IMR-90 (cell line): Measurements from ENCODE around the gene COPS9. TPM values are rescaled to one million over a fixed set of nuclear protein-coding genes. Genes with fewer than 3 reads are reported as not detected.

ENCODE experiments used
- ATAC-seq: fragments of 200-7000 bp; cut with Tn5 transposase; 2 replicates; pipeline ENCODE4 v1.9.1; 2020; ENCODE audit warnings: low read depth, mild to moderate bottlenecking, moderate library complexity
- BruUV-seq: library from RNA; stranded (reverse); fragments of 400-500 nt; replicated peaks from 2 replicates; lab custom pipeline; 2021; lab: Mats Ljungman, UMichigan
- CTCF ChIA-PET: fragments of 300-600 bp; formaldehyde crosslinking; extraction: SDS; loops from one replicate; lab custom pipeline; 2021; ENCODE audit warnings: antibody characterized with exemption; lab: Yijun Ruan, JAX
- POLR2A ChIA-PET: fragments of 300-600 bp; sonication (Branson Sonifier 250); formaldehyde crosslinking; loops from one replicate; lab custom pipeline; 2022; ENCODE audit warnings: antibody characterized with exemption; ENCODE audit not compliant: unreplicated experiment; lab: Charles Lee
- DNase-seq: peaks from one replicate; pipeline ENCODE4 v3.0.0; 2013
- H2AFZ ChIP-seq: replicated peaks from 2 replicates; pipeline ENCODE3; 2013; ENCODE audit warnings: low read length, mild to moderate bottlenecking; ENCODE audit not compliant: poor library complexity
- H2AK5ac ChIP-seq: 2 replicates; pipeline ENCODE4 v1.6.1; 2013; ENCODE audit warnings: low read depth, low read length, inconsistent platforms
- H2AK9ac ChIP-seq: replicated peaks from 2 replicates; pipeline ENCODE3; 2013; ENCODE audit warnings: mild to moderate bottlenecking, low read depth, low read length, moderate library complexity; ENCODE audit not compliant: poor library complexity
- H2BK120ac ChIP-seq: 2 replicates; pipeline ENCODE4 v1.6.1; 2013; ENCODE audit warnings: low read depth, low read length, inconsistent platforms
- H2BK15ac ChIP-seq: 3 replicates; pipeline ENCODE4 v1.6.1; 2013; ENCODE audit warnings: low read depth, low read length, inconsistent platforms
- H2BK20ac ChIP-seq: 2 replicates; pipeline ENCODE4 v1.6.1; 2013; ENCODE audit warnings: low read depth, mild to moderate bottlenecking, inconsistent platforms, low read length, moderate library complexity
- H2BK5ac ChIP-seq: 2 replicates; pipeline ENCODE4 v1.6.1; 2013; ENCODE audit warnings: mild to moderate bottlenecking, low read depth, low read length, inconsistent platforms; ENCODE audit not compliant: poor library complexity, severe bottlenecking
- H3K14ac ChIP-seq: replicated peaks from 2 replicates; pipeline ENCODE4 v1.6.1; 2013; ENCODE audit warnings: low read depth, low read length, inconsistent platforms
- H3K18ac ChIP-seq: 2 replicates; pipeline ENCODE4 v1.6.1; 2013; ENCODE audit warnings: low read depth, low read length, control low read depth
- H3K23ac ChIP-seq: 2 replicates; pipeline ENCODE4 v1.6.1; 2013; ENCODE audit warnings: low read depth, low read length, inconsistent platforms
- H3K27ac ChIP-seq: 2 replicates; pipeline ENCODE4 v1.5.1; 2013; ENCODE audit warnings: mild to moderate bottlenecking, control low read depth, low read length; ENCODE audit not compliant: insufficient read depth
- H3K27me3 ChIP-seq: 2 replicates; pipeline ENCODE4 v1.6.1; 2013; ENCODE audit warnings: low read length; ENCODE audit not compliant: control insufficient read depth, insufficient read depth
- H3K36me3 ChIP-seq: 2 replicates; pipeline ENCODE4 v1.6.1; 2013; ENCODE audit warnings: low read length, mixed read lengths; ENCODE audit not compliant: control insufficient read depth, insufficient read depth
- H3K4ac ChIP-seq: 2 replicates; pipeline ENCODE4 v1.6.1; 2013; ENCODE audit warnings: low read depth, low read length, inconsistent platforms
- H3K4me1 ChIP-seq: 2 replicates; pipeline ENCODE4 v1.6.1; 2013; ENCODE audit warnings: low read length, mixed read lengths; ENCODE audit not compliant: control insufficient read depth, insufficient read depth
- H3K4me2 ChIP-seq: 2 replicates; pipeline ENCODE4 v1.6.1; 2013; ENCODE audit warnings: low read depth, mild to moderate bottlenecking, control low read depth, low read length, moderate library complexity
- H3K4me3 ChIP-seq: 2 replicates; pipeline ENCODE4 v1.5.1; 2013; ENCODE audit warnings: low read depth, mild to moderate bottlenecking, control low read depth, low read length, moderate library complexity; ENCODE audit not compliant: insufficient read depth
- H3K56ac ChIP-seq: 2 replicates; pipeline ENCODE4 v1.6.1; 2013; ENCODE audit warnings: low read length, inconsistent platforms; ENCODE audit not compliant: insufficient read depth; ENCODE audit errors: extremely low read depth
- H3K79me1 ChIP-seq, 2 experiments: 2 replicates each; pipeline ENCODE4 v1.6.1; 2013; ENCODE audit warnings: low read length in 2 of 2, inconsistent platforms in 1 of 2, low read depth in 1 of 2
- H3K9ac ChIP-seq: 2 replicates; pipeline ENCODE4 v1.6.1; 2013; ENCODE audit warnings: low read depth, low read length, control low read depth
- H3K9me1 ChIP-seq: 2 replicates; pipeline ENCODE4 v1.6.1; 2013; ENCODE audit warnings: low read length, inconsistent platforms; ENCODE audit not compliant: insufficient read depth
- H3K9me3 ChIP-seq: 2 replicates; pipeline ENCODE4 v1.6.1; 2013; ENCODE audit warnings: low read length; ENCODE audit not compliant: control insufficient read depth, insufficient read depth
- H4K20me1 ChIP-seq: 2 replicates; pipeline ENCODE4 v1.6.1; 2013; ENCODE audit warnings: low read length, inconsistent platforms; ENCODE audit not compliant: insufficient read depth
- H4K5ac ChIP-seq: 2 replicates; pipeline ENCODE4 v1.6.1; 2013; ENCODE audit warnings: mild to moderate bottlenecking, low read depth, low read length, control low read depth
- H4K8ac ChIP-seq, 2 experiments: 2 replicates each; pipeline ENCODE4 v1.6.1; 2013; ENCODE audit warnings: low read depth in 2 of 2, low read length in 2 of 2, control low read depth in 1 of 2, inconsistent platforms in 1 of 2
- H4K91ac ChIP-seq: 2 replicates; pipeline ENCODE4 v1.6.1; 2013; ENCODE audit warnings: low read depth, low read length, inconsistent platforms; ENCODE audit not compliant: insufficient read depth
- BHLHE40 ChIP-seq: fragments of 150-350 bp; IDR thresholded peaks from 2 replicates; pipeline ENCODE4 v1.6.1; 2016; ENCODE audit warnings: mild to moderate bottlenecking, low read depth, low read length
- CEBPB ChIP-seq: IDR thresholded peaks from 2 replicates; pipeline ENCODE4 v1.6.1; 2012; ENCODE audit warnings: low read depth, low read length, improper control_type of control experiment
- ELK1 ChIP-seq: fragments of 150-350 bp; IDR thresholded peaks from 2 replicates; pipeline ENCODE4 v1.6.1; 2016; ENCODE audit warnings: low read depth, mild to moderate bottlenecking, low read length, moderate library complexity, borderline replicate concordance
- NFE2L2 ChIP-seq: fragments of 150-350 bp; IDR thresholded peaks from 2 replicates; pipeline ENCODE4 v1.6.1; 2016; ENCODE audit warnings: low read depth, mild to moderate bottlenecking, low read length
- WGBS, 2 experiments: methylation state at CpG; one replicate each; pipeline versions ENCODE4 v1.1.5 to v1.1.7; 2013; ENCODE audit warnings: missing lambda C conversion rate in 2 of 2; ENCODE audit not compliant: insufficient read length in 1 of 2; ENCODE audit errors: extremely low coverage in 2 of 2; 5-methylcytosine and 5-hydroxymethylcytosine counted together
- dilution Hi-C: fragments of 300-500 bp; cut with HindIII; formaldehyde crosslinking; loops from one replicate; pipeline ENCODE4 v1.14.3; 2018; ENCODE audit warnings: low sequenced_read_pairs; ENCODE audit not compliant: unreplicated experiment
- in situ Hi-C: fragments of 300-500 bp; cut with MboI; formaldehyde crosslinking; loops from 3 replicates; pipeline ENCODE4 v1.14.3; 2019; ENCODE audit warnings: low sequenced_read_pairs, inconsistent platforms, mixed read lengths
- intact Hi-C: fragments of 100-400 bp; cut with micrococcal nuclease; formaldehyde crosslinking; loops from 2 replicates; pipeline ENCODE4 v1.10.0; 2022
- polyA plus RNA-seq, 3 experiments: library from polyadenylated mRNA; depleted of rRNA; stranded (reverse); fragments of >200 nt; gene quantifications; 2 replicates each; pipeline ENCODE4 v1.2.3, GENCODE V29; 2012; ENCODE audit warnings: low replicate concordance in 1 of 3
- total RNA-seq: library from RNA; depleted of rRNA; stranded (reverse); fragments of >200 nt; gene quantifications from 2 replicates; pipeline ENCODE4 v1.2.3, GENCODE V29; 2012
- TF ChIP-seq, protein P1 (sequence below): fragments of 150-350 bp; IDR thresholded peaks from 2 replicates; pipeline ENCODE4 v1.6.1; 2017; ENCODE audit warnings: mild to moderate bottlenecking, antibody characterized with exemption, low read length, low read depth

COPS9 gene
- total and polyA plus RNA-seq, 2 of the 4 experiments (the other 2 are of a cell fraction): 85.9 to 309 TPM

- no peak for TF ChIP-seq BHLHE40
These were observed 40.3 kb downstream of the COPS9 start (continued) for GRCh38 chr2:240095556-240096523.

DNA sequence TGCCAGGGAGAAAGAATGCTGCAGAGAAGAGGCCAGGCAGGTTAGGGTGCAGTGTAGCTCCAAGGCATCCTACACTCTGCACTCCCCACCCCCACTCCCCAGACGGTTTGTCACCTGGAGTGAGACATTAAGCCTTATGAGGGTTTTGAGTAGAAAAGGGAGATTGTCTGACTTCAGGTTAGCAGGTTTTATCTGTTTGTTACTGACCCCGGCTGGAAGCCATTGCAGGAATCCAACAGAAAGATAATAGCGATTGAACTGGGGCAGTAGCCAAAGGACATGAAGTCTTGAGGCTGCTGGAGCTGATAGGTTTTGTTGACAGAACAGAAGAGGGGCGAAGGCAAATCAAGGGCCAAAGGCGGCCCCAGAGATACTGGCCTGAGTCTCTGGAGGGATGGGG is 46.8 kb downstream of the COPS9 start:
- H4K5ac ChIP-seq: no peak overlapping the region
- H3K18ac ChIP-seq: no peak overlapping the region
- no peaks in the 10 kb centered on the region for H3K4me1 ChIP-seq
- dilution Hi-C loops: no loop called here
- H2AK9ac ChIP-seq: no peak overlapping the region
- no peaks in the 10 kb centered on the region for H3K79me1 ChIP-seq
- no peak overlapping the region for H3K4me3 ChIP-seq
- H3K9ac ChIP-seq: no peak overlapping the region
- H3K4ac ChIP-seq: no peak overlapping the region
- H3K36me3 ChIP-seq: no peaks in the 10 kb centered on the region
- no peak overlapping the region for H3K23ac ChIP-seq
- DNase-seq (no peak), ATAC-seq (no peak)
- no peak overlapping the region for H2BK15ac ChIP-seq
- H3K9me3 ChIP-seq: 0 out of 2 replicates have a peak, but pooled peaks cover 2% of the 10 kb centered on the region
- ChIA-PET POLR2A (no interaction called here), CTCF (no interaction called here)
- WGBS, 2 experiments: 40% methylated on average over 4 of the region's 5 CpGs; no CpG with 5 or more reads in 1 of the 2 experiments
- H2AFZ ChIP-seq: no peak overlapping the region
- no peak overlapping the region for H2AK5ac ChIP-seq
- H3K9me1 ChIP-seq: no peaks in the 10 kb centered on the region
- TF ChIP-seq, protein P1, sequence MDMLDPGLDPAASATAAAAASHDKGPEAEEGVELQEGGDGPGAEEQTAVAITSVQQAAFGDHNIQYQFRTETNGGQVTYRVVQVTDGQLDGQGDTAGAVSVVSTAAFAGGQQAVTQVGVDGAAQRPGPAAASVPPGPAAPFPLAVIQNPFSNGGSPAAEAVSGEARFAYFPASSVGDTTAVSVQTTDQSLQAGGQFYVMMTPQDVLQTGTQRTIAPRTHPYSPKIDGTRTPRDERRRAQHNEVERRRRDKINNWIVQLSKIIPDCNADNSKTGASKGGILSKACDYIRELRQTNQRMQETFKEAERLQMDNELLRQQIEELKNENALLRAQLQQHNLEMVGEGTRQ: no peak
- no peak for TF ChIP-seq NFE2L2
- TF ChIP-seq ELK1: no peak
- no peak for TF ChIP-seq CEBPB
- intact Hi-C loops: no loop called here
- no TSS peak for BruUV-seq
- no peak overlapping the region for H3K14ac ChIP-seq
- H4K8ac ChIP-seq: no peak overlapping the region
- H2BK120ac ChIP-seq: no peak overlapping the region
- no peak overlapping the region for H4K91ac ChIP-seq
- no peak overlapping the region for H2BK20ac ChIP-seq
- no peak overlapping the region for H2BK5ac ChIP-seq
- peaks cover 2% of the 10 kb centered on the region; the same call in 1 of the 2 replicates for H3K27me3 ChIP-seq
- H4K20me1 ChIP-seq: no peaks in the 10 kb centered on the region
- H3K27ac ChIP-seq: no peak overlapping the region
- H3K4me2 ChIP-seq: no peak overlapping the region
- no peak overlapping the region for H3K56ac ChIP-seq
- in situ Hi-C loops: no loop called here
